Endothelial cell of umbilical vein (primary cell): Measurements from ENCODE around the gene NTSR1. TPM values are rescaled to one million over a fixed set of nuclear protein-coding genes. Genes with fewer than 3 reads are reported as not detected.

Source experiments
- BruUV-seq: library from RNA; stranded (reverse); fragments of 400-500 nt; replicated peaks from 2 replicates; lab custom pipeline; 2021; lab: Mats Ljungman, UMichigan
- CTCF ChIA-PET: fragments of 300-600, 350-600 bp; sonication (Branson Sonifier 250); formaldehyde crosslinking; loops from one replicate; lab custom pipeline; 2021; ENCODE audit warnings: antibody characterized with exemption, inconsistent platforms; lab: Charles Lee
- POLR2A ChIA-PET: fragments of 300-600, 350-600 bp; sonication (Branson Sonifier 250); formaldehyde crosslinking; loops from one replicate; lab custom pipeline; 2021; ENCODE audit warnings: antibody characterized with exemption, inconsistent platforms; lab: Charles Lee
- DNase-seq: peaks from one replicate; pipeline ENCODE4 v3.0.0-alpha.2; 2011; ENCODE audit warnings: low read depth, low spot score
- FAIRE-seq: peaks from 2 replicates; lab custom pipeline; 2011; peaks lifted over from hg19 to GRCh38; lab: Jason Lieb, UNC
- H2AFZ ChIP-seq: 2 replicates; pipeline ENCODE4 v1.6.0; 2012; ENCODE audit warnings: low read depth, low read length, control low read depth, inconsistent platforms
- H3K27ac ChIP-seq: 2 replicates; pipeline ENCODE4 v1.5.1; 2011; ENCODE audit warnings: low read depth, mild to moderate bottlenecking, control low read depth, low read length, moderate library complexity; ENCODE audit not compliant: insufficient read depth
- H3K27me3 ChIP-seq, 2 experiments: 2 replicates each; pipeline versions ENCODE4 v1.6.0 to v1.6.1; 2011; ENCODE audit warnings: low read length in 2 of 2, mixed read lengths in 1 of 2; ENCODE audit not compliant: control insufficient read depth in 2 of 2, insufficient read depth in 2 of 2
- H3K36me3 ChIP-seq, 2 experiments: 2 replicates in 1 of 2; 3 replicates in 1 of 2; pipeline ENCODE4 v1.5.1; 2011; ENCODE audit warnings: low read length in 2 of 2, mild to moderate bottlenecking in 1 of 2, moderate library complexity in 1 of 2; ENCODE audit not compliant: control insufficient read depth in 2 of 2, insufficient read depth in 2 of 2; ENCODE audit errors: extremely low read depth in 1 of 2
- H3K4me1 ChIP-seq: 3 replicates; pipeline ENCODE4 v1.5.1; 2011; ENCODE audit warnings: mild to moderate bottlenecking, low read length; ENCODE audit not compliant: control insufficient read depth, insufficient read depth; ENCODE audit errors: extremely low read depth
- H3K4me2 ChIP-seq: 2 replicates; pipeline ENCODE4 v1.6.1; 2011; ENCODE audit warnings: low read length, control low read depth, mixed read lengths; ENCODE audit not compliant: insufficient read depth
- H3K4me3 ChIP-seq, 3 experiments: fragments of 200-600 bp in 1 of 3; sonication (generic), shearing (Covaris generic) in 1 of 3; replicated peaks in 1 of 3; 2 replicates each; pipeline ENCODE4 v1.5.1; 2011 to 2016; ENCODE audit warnings: control low read depth in 3 of 3, low read length in 3 of 3, mild to moderate bottlenecking in 2 of 3, inconsistent platforms in 1 of 3, low read depth in 1 of 3, moderate library complexity in 1 of 3; ENCODE audit not compliant: insufficient read depth in 1 of 3
- H3K79me2 ChIP-seq: 2 replicates; pipeline ENCODE4 v1.6.0; 2012; ENCODE audit warnings: low read length, inconsistent platforms; ENCODE audit not compliant: control insufficient read depth, insufficient read depth
- H3K9ac ChIP-seq: replicated peaks from 2 replicates; pipeline ENCODE3; 2011; ENCODE audit warnings: low read length, control low read depth; ENCODE audit not compliant: insufficient read depth; ENCODE audit errors: extremely low read depth
- H3K9me1 ChIP-seq: replicated peaks from 3 replicates; pipeline ENCODE4 v1.6.0; 2011; ENCODE audit warnings: mild to moderate bottlenecking, low read length; ENCODE audit not compliant: control insufficient read depth, insufficient read depth; ENCODE audit errors: extremely low read depth
- H3K9me3 ChIP-seq: replicated peaks from 2 replicates; pipeline ENCODE4 v1.5.1; 2012; ENCODE audit warnings: low read length, inconsistent platforms; ENCODE audit not compliant: control insufficient read depth, insufficient read depth
- H4K20me1 ChIP-seq: replicated peaks from 2 replicates; pipeline ENCODE3; 2011; ENCODE audit warnings: mild to moderate bottlenecking, low read length; ENCODE audit not compliant: control insufficient read depth, insufficient read depth; ENCODE audit errors: extremely low read depth
- EZH2 ChIP-seq: IDR thresholded peaks from 2 replicates; pipeline ENCODE4 v1.6.1; 2012; ENCODE audit warnings: borderline replicate concordance, low read depth, mild to moderate bottlenecking, moderate library complexity, low read length, inconsistent platforms; ENCODE audit not compliant: severe bottlenecking
- FOS ChIP-seq: IDR thresholded peaks from 2 replicates; pipeline ENCODE4 v1.6.1; 2011; ENCODE audit warnings: mild to moderate bottlenecking, low read length, moderate library complexity, borderline replicate concordance; ENCODE audit not compliant: insufficient read depth
- GATA2 ChIP-seq: IDR thresholded peaks from 2 replicates; pipeline ENCODE4 v1.7.0; 2011; ENCODE audit warnings: low read depth, mild to moderate bottlenecking, moderate library complexity, mixed read lengths, low read length; ENCODE audit not compliant: insufficient read length, insufficient read depth
- JUN ChIP-seq: IDR thresholded peaks from 2 replicates; pipeline ENCODE4 v1.6.1; 2011; ENCODE audit warnings: borderline replicate concordance, low read depth; ENCODE audit not compliant: insufficient read length, insufficient read depth
- MAX ChIP-seq: IDR thresholded peaks from 2 replicates; pipeline ENCODE4 v1.6.1; 2011; ENCODE audit not compliant: insufficient read depth, insufficient read length
- MYC ChIP-seq: IDR thresholded peaks from one replicate; pipeline ENCODE4 v1.6.1; 2011; ENCODE audit warnings: mild to moderate bottlenecking, low read depth, low read length
- POLR2A ChIP-seq: IDR thresholded peaks from 2 replicates; pipeline ENCODE4 v1.6.1; 2012; ENCODE audit warnings: low read depth, mild to moderate bottlenecking, control low read depth, low read length
- POLR2AphosphoS5 ChIP-seq: IDR thresholded peaks from 2 replicates; pipeline ENCODE4 v1.6.1; 2012; ENCODE audit warnings: low read depth, mild to moderate bottlenecking, control low read depth, low read length, moderate library complexity; ENCODE audit not compliant: insufficient read depth
- dilution Hi-C: fragments of 300-500 bp; cut with MboI; formaldehyde crosslinking; loops from one replicate; pipeline ENCODE4 v1.15.0; 2019; ENCODE audit warnings: low sequenced_read_pairs; ENCODE audit not compliant: extremely low pct_ligation_motif_present
- intact Hi-C: fragments of 100-400 bp; cut with micrococcal nuclease; formaldehyde crosslinking; loops from one replicate; pipeline ENCODE4 v1.10.0; 2022
- polyA plus RNA-seq, 4 experiments: library from polyadenylated mRNA; depleted of rRNA in 3 of 4; stranded (reverse) in 3 of 4; unstranded in 1 of 4; fragments of >200 nt; gene quantifications; 2 replicates each; pipeline versions ENCODE4 v1.2.1 to v1.2.3, GENCODE V29; 2011 to 2012; ENCODE audit warnings: missing spikeins in 1 of 4
- total RNA-seq: library from RNA; stranded (reverse); gene quantifications from 2 replicates; pipeline ENCODE4 v1.2.3, GENCODE V29; 2021
- TF ChIP-seq, protein P1 (sequence below), 2 donors: IDR thresholded peaks; 1 replicate in 1 of 2; 2 replicates in 1 of 2; pipeline ENCODE4 v1.5.1; 2011; ENCODE audit warnings: low read length in 2 of 2, mild to moderate bottlenecking in 2 of 2, moderate library complexity in 2 of 2, control low read depth in 1 of 2, inconsistent platforms in 1 of 2, low read depth in 1 of 2; ENCODE audit not compliant: insufficient read depth in 1 of 2; ENCODE audit errors: extremely low read depth in 1 of 2

The NTSR1 gene
- total and polyA plus RNA-seq, 2 donors (not counting 3 experiments of a cell fraction or from before 2014, with no cell fraction given), result 0.14 to 2.1 TPM

DNA sequence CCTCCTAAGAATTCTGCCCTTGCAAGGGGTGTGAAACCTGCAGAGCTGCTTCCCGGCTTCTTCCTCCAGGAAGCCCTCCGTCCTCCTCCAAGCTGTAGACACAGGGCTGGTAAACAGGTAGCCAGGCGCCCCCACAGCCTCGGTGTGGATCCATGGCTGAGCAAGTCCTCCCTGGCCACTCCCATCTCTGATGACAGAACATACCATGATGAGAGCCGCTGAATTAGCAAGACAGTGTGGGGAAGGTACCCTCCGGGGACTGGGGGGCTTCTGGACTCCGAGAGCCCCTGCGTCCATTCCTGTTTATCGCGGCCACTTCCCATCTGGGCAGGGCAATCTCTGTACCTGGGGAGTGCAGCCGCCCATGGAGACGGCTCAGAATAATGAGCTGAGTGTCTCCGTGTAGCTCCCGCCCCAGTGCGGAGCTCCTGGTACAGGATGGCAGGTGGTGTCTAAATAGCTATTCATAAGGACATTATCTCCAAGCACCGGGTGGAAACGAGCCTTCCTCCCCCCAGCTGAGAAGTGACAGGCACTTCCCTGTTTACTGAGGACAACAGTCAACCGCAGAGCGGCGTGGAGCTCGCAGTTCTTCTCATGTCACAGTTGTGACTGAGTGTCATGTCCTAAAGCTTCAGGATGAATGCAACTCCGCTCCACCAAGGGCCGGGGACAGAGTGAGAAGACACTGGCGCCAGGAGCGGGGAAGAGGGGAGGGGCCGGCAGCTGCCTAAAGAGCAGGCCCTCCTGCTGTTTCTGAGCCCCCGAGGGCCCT is 22.7 kb upstream of the NTSR1 start:
- H3K9ac ChIP-seq, result no peak overlapping the region
- no peaks in the 10 kb centered on the region for H3K9me3 ChIP-seq
- DNase-seq (no peak), FAIRE-seq (no peak)
- H3K36me3 ChIP-seq, result no peaks in the 10 kb centered on the region
- no peaks in the 10 kb centered on the region for H3K9me1 ChIP-seq
- intact Hi-C loops (no loop called here), dilution Hi-C loops (no loop called here)
- H3K4me3 ChIP-seq, result no peak overlapping the region
- TF ChIP-seq POLR2AphosphoS5 (no peak), GATA2 (no peak), MAX (no peak), EZH2 (no peak), FOS (no peak), MYC (no peak), JUN (no peak), POLR2A (no peak)
- TF ChIP-seq, protein P1, sequence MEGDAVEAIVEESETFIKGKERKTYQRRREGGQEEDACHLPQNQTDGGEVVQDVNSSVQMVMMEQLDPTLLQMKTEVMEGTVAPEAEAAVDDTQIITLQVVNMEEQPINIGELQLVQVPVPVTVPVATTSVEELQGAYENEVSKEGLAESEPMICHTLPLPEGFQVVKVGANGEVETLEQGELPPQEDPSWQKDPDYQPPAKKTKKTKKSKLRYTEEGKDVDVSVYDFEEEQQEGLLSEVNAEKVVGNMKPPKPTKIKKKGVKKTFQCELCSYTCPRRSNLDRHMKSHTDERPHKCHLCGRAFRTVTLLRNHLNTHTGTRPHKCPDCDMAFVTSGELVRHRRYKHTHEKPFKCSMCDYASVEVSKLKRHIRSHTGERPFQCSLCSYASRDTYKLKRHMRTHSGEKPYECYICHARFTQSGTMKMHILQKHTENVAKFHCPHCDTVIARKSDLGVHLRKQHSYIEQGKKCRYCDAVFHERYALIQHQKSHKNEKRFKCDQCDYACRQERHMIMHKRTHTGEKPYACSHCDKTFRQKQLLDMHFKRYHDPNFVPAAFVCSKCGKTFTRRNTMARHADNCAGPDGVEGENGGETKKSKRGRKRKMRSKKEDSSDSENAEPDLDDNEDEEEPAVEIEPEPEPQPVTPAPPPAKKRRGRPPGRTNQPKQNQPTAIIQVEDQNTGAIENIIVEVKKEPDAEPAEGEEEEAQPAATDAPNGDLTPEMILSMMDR (IDR thresholded peaks at IDR 0.05; ENCODE audit: extremely low read depth in 1 of 2, insufficient read depth in 1 of 2, low read depth in 1 of 2, low read length in 2 of 2), result no peak
- H3K4me2 ChIP-seq, result no peak overlapping the region
- H4K20me1 ChIP-seq, result no peaks in the 10 kb centered on the region
- BruUV-seq, result no TSS peak
- H3K27ac ChIP-seq, result no peak overlapping the region
- no peaks in the 10 kb centered on the region for H3K4me1 ChIP-seq
- CTCF ChIA-PET, result interaction anchor here (0.6 to 3.3 kb wide), 6 partner anchors 9 to 186 kb away, joined by 3 to 26 read pairs (median 4); no protein-coding TSS in a partner anchor
- no peak overlapping the region for H2AFZ ChIP-seq
- POLR2A ChIA-PET, result no interaction called here
- no peaks in the 10 kb centered on the region for H3K79me2 ChIP-seq
- H3K27me3 ChIP-seq, result peaks cover 0 to 2% of the 10 kb centered on the region in 2 experiments
